IPS-NIHi7 (cell line): ENCODE results near the gene PI4KA.
"Not testable (repeated sequence)": the region's sequence is repeated elsewhere in the genome, so short reads cannot be mapped to it uniquely, and the experiment has no call there.

Experiments
- DNase-seq: peaks from one replicate; pipeline ENCODE4 v3.0.0; 2012; ENCODE audit warnings: mixed read lengths; ENCODE audit errors: extremely low spot score

Gene PI4KA

GRCh38 chr22:20695205-20695604 lies 163.4 kb downstream of the PI4KA start:
- DNase-seq = not testable (repeated sequence)

- not testable (repeated sequence) for DNase-seq
These were observed 164.4 kb downstream of the PI4KA start for GRCh38 chr22:20694256-20694655.

GRCh38 chr22:20692926-20693325 lies 165.7 kb downstream of the PI4KA start:
- not testable (repeated sequence) for DNase-seq

GRCh38 chr22:20690586-20691317 lies 167.9 kb downstream of the PI4KA start:
- DNase-seq = not testable (repeated sequence)

GRCh38 chr22:20687356-20688172 lies 171.0 kb downstream of the PI4KA start:
- DNase-seq = not testable (repeated sequence)

- DNase-seq = not testable (repeated sequence)
These were observed 172.8 kb downstream of the PI4KA start for GRCh38 chr22:20685764-20686163.

- DNase-seq = not testable (repeated sequence)
These were observed 179.7 kb downstream of the PI4KA start for GRCh38 chr22:20678792-20679435.

GRCh38 chr22:20677684-20678242 lies 180.8 kb downstream of the PI4KA start:
- DNase-seq = no peak

- DNase-seq = not testable (repeated sequence)
These were observed 183.0 kb downstream of the PI4KA start for GRCh38 chr22:20675613-20676012.

- no peak for DNase-seq
These were observed 183.6 kb downstream of the PI4KA start for GRCh38 chr22:20674998-20675397.

- DNase-seq = no peak
These were observed 185.1 kb downstream of the PI4KA start for GRCh38 chr22:20673295-20674195.

GRCh38 chr22:20672732-20673131 lies 185.9 kb downstream of the PI4KA start:
- no peak for DNase-seq

GRCh38 chr22:20672082-20672424 lies 186.6 kb downstream of the PI4KA start:
- no peak for DNase-seq

- DNase-seq = no peak
These were observed 187.1 kb downstream of the PI4KA start for GRCh38 chr22:20671409-20672081.

GRCh38 chr22:20670457-20671261 lies 188.0 kb downstream of the PI4KA start:
- not testable (repeated sequence) for DNase-seq

- DNase-seq = not testable (repeated sequence)
These were observed 188.7 kb downstream of the PI4KA start for GRCh38 chr22:20669884-20670283.

GRCh38 chr22:20669471-20669870 lies 189.1 kb downstream of the PI4KA start:
- DNase-seq = not testable (repeated sequence)

GRCh38 chr22:20668769-20669168 lies 189.8 kb downstream of the PI4KA start:
- not testable (repeated sequence) for DNase-seq

- DNase-seq = not testable (repeated sequence)
These were observed 190.4 kb downstream of the PI4KA start for GRCh38 chr22:20668226-20668625.

- not testable (repeated sequence) for DNase-seq
These were observed 191.1 kb downstream of the PI4KA start for GRCh38 chr22:20667548-20667947.
